ENCODE measurements around the gene PHTF2.
"Not testable (repeated sequence)": the region's sequence is repeated elsewhere in the genome, so short reads cannot be mapped to it uniquely, and the experiment has no call there.

Gene PHTF2

DNA sequence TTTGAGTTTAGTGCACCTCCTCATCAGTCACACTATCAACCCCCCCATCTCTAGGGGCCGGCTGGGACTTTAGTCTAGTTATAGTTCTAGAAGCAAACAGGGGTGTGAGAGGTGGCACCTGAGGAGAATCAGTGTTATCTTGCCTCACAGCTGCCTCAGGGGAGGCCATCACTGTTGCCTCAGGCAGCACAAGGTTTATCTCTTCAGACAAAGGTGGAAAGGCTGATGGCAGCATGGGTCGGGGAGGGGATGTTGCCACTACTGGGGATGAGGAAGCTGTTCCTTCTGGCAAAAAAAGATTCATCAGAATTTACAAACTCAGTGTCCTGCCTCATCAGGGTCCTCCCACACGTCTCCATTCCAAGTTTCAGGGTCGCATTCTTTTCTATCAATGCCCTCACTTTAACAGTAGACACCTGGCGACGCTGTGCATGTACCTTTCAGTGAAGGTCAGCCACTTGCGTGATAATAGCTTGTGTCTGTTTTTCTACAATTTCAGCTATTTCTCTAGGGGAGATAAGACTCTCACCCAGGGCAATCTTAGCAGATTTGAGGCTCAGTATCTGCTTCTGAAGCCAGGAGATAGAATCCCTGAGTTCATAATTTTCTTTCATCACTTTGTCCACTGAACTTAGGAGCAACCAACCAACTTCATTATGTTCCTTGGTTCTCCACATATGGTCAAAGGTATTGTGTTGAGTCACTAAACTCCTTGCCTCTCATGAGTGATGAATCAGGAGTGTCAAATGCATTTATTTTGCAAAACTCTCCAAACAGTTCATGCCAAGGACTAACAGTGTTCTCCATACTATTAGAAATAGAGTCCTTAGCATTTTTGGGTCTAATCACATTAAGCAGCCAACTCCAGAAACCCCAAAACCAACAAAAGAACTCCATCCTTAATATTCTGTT is 75.1 kb downstream of the PHTF2 start:
- DNase-seq (ENCODE audit: low read depth in 2 of 2, low spot score in 1 of 2): not testable (repeated sequence)

DNA sequence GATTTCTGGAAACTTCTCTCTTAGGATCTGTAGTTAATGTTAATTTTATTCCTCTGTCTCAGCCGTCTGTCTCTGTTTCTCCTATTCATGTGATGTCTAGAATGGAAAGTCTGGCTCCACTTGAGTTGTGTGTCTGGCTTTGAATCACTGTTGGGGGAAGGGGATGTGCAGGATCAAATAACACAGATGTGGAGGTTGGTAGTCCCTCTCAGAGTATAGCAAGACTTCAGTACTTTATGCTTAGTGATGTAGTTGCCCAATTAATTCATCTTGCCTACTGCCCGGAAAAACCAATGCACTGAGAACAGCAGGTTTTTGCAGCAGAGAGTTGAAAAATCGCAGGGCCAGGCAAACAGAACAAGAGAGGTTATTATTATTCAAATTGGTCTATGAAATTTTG is 79.2 kb downstream of the PHTF2 start:
- no peak for DNase-seq (ENCODE audit: low read depth in 2 of 2, low spot score in 1 of 2)

DNA sequence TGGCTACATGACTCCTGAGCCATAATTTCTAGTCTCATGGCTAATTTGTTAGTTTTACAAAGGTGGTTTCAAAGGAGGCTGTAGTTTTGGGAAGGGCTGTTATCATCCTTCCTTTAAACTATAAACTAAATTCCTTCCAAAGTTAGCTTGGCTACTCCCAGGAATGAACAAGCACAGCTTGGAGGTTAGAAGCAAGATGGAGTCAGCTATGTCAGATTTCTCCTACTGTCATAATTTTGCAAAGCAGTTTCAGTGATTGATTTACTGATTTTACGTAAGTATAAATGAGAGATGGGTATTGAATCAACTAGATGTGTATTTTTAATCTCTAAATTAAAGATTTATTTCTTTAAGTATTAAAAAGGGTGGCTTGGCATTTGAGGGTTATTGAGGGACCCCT is 79.9 kb downstream of the PHTF2 start:
- DNase-seq (ENCODE audit: low read depth in 2 of 2, low spot score in 1 of 2): no peak

DNA sequence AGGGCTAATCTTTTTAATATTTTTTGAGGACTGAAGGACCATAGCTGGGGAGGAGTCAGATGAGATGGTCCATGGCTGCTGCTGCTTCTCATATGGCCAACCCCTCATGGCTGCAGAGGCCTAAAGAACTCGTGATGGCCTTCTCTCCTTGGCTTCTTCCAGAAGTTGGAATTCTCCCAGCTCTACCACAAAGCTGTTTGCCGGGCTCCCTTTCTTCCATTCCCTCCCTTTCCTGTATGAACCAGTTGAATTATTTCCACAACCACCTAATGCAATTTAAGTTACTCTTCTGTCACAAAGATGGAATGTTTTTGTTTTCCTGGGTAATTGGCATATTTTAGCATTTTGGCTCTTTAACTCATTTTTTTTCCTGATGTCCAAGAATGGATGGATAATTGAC is 80.7 kb downstream of the PHTF2 start:
- DNase-seq (ENCODE audit: low read depth in 2 of 2, low spot score in 1 of 2): no peak

DNA sequence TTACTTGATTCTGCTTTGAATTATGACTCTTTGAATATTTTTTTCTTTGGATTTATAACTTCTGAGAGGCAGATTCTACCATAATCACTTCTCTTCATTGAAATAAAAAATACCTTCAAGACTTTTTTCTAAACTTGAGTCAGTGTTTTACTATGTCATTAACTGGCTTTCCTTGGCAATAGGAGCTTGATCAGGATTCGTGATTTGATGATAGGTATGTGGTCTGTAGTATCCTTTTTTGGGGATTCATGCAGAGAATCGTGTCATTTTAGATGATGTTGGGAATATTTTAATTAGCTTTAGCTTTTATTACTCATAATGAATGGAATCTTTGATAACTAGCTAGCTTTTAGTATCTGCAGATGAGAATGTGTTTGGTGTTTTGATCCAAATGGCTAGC is 83.3 kb downstream of the PHTF2 start:
- no peak for DNase-seq (ENCODE audit: low read depth in 2 of 2, low spot score in 1 of 2)

DNA sequence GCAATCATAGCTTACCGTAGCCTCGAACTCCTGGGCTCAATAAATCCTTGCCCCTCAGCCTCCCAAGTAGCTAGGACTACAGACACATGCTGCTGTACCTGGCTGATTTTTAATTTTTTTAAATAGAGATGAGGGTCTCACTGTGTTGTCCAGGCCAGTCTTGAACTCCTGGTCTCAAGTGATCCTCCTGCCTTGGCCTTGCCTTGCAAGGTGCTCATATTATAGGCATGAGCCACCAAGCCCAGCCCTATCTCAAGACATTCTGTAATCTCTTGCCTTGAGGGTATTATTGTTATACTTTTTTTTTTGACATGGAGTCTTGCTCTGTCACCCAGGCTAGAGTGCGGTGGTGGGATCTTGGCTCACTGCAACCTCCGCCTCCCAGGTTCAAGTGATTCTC is 86.6 kb downstream of the PHTF2 start:
- no peak for DNase-seq (ENCODE audit: low read depth in 2 of 2, low spot score in 1 of 2)

DNA sequence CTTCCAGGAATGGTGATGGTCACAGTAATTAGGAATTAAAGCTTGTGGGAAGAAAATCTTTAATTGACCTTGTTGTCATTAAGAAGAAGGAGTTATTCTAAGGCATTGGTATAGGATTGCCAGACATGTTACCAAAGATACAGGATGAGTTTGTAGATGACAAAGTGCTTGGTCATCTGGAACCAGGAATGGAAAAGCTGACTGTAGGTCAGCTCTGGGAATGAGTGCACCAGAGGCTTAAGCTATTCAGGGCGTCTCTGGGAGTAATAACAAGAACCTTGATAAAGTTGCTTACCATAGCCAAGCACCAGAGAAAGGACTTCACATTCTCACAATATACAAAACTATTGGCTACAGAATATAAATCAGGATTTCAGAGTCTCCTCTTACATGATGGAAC is 89.0 kb downstream of the PHTF2 start:
- no peak for DNase-seq (ENCODE audit: low read depth in 2 of 2, low spot score in 1 of 2)

DNA sequence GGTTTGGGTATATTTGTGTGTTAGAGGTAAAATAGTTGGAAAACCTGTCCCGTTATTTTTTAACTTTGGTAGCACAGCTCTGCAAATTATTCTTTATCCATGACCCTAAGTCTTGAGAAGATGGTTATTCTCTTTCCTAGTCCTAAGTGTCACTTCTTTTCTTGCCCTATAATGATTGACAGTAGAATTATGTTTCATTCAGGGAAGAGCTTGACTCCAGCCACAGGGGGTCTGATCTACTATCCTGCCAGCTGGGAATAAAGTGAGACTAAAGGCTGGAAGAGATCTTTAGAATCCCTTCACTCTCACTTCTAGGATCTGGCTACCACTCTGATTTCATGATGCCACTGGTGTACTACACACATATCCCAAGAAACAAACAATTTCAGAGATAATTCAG is 90.4 kb downstream of the PHTF2 start:
- DNase-seq (ENCODE audit: low read depth in 2 of 2, low spot score in 1 of 2): no peak

DNA sequence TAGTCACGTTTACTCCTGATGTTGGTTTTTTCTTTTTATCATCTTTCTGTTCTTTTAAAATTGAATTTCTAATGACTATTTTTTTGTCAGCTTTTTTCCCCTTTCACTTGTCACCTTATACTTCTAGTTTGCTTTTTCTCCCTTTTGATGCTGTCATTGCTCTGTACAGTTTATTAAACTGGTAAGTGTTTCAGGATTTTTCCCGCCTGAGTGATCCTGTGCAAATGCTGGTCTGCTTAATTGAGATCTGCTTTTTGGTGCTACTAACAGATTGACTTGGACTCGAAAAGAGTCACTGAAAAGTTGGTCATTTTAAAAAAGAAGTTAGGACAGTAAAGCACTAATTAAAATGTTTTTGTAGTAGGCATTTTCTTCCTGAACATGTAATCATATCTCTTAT is 95.2 kb downstream of the PHTF2 start:
- DNase-seq (ENCODE audit: low read depth in 2 of 2, low spot score in 1 of 2): no peak

DNA sequence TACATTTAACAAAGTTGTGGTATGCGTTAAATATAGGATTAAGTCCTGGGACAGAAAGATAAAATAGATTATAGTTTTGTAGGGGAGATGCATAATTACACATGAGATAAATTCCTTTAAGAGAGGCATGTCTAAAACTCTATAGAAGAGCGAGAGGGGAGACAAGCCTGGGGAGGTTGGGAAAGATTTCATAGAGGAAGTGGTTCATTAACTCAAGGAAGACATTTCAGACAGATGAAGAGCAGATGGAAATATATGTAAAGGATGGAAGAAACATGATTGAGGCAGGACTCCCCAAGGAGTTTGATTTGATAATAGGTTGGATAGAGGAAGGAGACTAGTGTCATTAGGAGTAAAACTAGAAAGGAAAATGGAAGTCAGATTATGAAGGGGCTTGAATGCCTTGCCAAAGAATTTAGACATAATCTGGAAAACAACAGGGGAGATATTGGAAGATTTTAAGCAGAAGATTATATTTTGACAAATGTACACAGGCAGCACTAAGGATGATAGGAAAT is 96.1 kb downstream of the PHTF2 start:
- DNase-seq (ENCODE audit: low read depth in 2 of 2, low spot score in 1 of 2): no peak

DNA sequence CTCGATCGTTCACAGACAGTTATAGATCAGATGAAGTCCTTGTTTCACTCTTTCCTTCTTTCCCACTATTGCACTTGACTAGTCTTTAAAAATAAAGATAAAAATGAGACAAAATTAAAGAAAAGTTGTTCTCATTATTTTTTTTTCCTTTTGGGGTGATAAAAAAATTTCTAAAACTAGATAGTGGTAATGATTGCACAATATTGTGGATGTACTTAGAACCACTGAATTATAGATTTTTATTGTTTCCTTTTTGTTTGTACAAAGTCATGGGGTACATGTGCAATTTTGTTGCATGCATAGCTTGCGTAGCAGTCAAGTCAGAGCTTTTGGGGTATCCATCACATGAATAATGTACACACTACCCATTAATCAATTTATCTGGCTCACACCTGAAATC is 97.3 kb downstream of the PHTF2 start:
- no peak for DNase-seq (ENCODE audit: low read depth in 2 of 2, low spot score in 1 of 2)

DNA sequence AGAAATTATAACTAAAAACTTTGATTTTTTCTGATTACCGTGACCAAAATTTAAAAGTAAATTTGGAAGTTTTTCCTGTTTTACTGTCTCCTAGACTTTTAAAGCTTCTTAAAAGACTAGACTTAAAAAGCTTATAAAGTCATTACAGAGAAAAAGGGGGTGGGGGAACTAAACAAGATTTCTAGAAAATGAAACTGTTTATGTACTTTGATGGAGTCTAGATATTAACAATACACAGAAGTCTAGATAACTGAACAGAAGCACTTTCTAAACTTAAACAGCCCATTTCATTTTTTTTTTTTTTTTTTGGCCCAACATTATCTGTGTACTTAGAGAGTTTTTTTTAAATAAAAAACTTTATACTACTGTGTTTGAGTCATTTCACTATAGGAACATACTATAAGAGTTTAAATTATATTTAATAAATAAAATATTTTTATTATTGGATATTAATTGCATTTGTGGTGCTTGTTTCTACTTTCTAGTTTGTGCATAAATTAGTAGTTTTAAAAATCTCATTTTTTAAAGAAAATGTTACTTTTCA is 98.5 kb downstream of the PHTF2 start:
- DNase-seq (ENCODE audit: low read depth in 2 of 2, low spot score in 1 of 2): no peak

DNA sequence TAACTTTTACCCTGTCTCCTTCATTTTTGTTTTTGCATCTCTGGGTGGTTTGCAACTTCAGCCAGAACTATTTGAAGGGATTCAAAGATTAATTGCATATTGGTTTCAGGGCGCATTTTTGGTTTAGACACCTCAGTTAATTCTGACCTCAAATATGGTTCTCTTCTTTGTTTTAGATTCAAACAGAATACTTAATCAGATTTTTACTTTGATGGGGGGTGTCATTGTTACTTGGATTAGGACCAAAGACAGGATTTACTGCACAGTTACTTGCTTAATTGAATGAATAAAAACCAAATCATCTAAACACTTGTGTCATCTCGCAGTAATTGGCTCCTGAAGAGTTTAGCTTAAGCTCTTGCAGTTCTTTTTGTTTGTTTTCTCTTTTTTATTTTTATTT is 100.9 kb downstream of the PHTF2 start:
- DNase-seq (ENCODE audit: low read depth in 2 of 2, low spot score in 1 of 2): no peak

DNA sequence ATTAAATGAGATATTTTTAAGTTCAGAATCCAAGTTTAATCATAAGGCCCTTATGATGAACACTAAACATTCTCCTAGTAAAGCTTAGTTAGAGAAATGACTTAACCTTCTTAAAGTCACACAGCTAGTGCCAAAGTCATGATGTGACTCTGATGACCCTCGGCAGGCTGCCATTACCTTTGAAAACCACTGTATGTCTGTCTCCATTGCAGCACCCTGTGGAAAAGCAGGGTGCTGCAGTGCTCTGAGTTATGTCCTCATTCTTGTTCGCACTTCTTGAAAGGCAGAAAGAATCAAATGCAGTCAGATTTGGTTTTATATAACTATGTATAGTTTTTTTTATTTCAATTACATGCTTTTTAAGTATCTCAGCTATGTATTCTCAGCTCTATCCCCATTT is 105.0 kb downstream of the PHTF2 start:
- DNase-seq (ENCODE audit: low read depth in 2 of 2, low spot score in 1 of 2): no peak

DNA sequence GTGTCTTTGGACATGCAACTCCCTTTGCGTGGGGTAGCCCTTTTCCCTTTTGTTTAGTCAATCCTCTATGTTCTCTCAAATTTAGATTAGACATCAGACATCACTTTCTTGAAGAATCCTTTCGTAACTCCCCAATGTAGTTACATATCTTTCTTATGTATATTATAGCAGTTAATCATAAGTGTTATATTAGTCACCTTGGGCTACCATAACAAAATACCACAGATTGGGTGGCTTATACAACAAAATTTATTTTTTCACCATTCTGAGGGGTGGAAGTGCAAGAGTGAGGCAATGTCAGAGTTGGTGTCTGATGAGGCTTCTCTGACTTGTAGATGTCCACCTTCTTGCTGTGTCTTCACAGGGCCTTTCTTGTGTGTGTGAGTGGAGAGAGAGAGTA is 105.7 kb downstream of the PHTF2 start:
- no peak for DNase-seq (ENCODE audit: low read depth in 2 of 2, low spot score in 1 of 2)

DNA sequence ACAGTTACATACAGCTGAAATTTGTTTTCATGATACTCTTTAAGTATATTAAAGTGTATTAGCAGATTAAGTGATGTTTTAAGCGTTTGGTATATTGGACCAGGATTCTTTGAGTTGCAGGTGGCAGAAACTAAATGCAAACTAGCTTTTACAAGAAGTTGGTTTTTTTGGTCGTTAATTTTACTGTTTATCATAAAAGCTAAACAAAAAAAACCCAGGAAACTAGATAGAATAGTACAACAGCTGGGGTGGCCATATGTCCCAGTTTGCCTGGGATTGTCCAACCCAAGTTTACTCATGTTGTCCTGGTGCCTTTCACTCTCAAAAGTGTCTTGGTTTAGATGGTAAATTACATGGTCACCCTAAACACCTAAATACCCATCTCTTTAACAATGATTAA is 108.7 kb downstream of the PHTF2 start:
- no peak for DNase-seq (ENCODE audit: low read depth in 2 of 2, low spot score in 1 of 2)

DNA sequence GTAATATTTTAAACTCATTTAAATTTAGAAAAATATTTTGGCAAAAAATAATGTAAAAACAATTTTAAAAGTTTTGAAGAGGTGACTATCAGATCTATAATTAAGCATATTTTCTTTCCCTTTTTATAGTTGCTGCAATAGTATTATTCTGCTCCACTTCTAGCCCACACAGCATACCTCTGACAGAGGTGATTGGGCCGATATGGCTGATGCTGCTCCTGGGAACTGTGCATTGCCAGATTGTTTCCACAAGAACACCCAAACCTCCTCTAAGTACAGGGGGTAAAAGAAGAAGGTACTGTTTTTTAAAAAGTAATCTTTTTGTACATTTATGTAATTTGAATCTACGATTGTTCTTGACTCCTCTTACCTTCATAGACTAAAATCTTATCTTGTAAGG is 110.1 kb downstream of the PHTF2 start:
- no peak for DNase-seq (ENCODE audit: low read depth in 2 of 2, low spot score in 1 of 2)

DNA sequence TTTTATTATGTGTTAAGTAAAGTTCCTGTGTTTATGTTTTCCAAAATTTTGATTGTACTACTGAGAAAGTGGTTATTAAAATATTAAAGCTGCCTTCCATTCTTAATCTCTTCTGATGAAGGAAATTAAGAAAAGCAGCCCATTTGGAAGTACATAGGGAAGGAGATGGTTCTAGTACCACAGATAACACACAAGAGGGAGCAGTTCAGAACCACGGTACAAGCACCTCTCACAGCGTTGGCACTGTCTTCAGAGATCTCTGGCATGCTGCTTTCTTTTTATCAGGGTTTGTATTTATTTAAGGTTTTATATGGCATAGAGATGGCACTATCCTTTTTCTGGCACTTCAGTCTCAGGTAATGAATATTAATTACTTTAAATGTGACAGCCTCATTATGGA is 111.6 kb downstream of the PHTF2 start:
- no peak for DNase-seq (ENCODE audit: low read depth in 2 of 2, low spot score in 1 of 2)

DNA sequence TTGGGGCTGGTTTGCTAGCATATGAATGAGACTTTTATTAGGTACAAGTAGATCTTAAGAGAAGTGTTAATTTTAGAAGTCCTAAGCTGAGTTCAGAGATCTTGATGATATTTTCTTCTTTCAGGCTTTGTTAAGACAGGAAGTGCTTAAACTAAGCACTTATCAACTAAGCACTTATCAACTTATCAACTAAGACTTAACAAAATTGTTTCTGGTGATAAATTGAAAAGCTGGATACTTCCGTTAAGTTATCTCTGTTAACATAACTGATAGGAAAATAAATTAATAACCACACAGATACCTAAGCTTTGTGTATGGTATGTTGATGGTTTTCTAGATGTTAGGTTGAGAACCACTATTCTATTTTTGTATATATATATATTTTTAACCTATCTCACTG is 113.7 kb downstream of the PHTF2 start:
- no peak for DNase-seq (ENCODE audit: low read depth in 2 of 2, low spot score in 1 of 2)

DNA sequence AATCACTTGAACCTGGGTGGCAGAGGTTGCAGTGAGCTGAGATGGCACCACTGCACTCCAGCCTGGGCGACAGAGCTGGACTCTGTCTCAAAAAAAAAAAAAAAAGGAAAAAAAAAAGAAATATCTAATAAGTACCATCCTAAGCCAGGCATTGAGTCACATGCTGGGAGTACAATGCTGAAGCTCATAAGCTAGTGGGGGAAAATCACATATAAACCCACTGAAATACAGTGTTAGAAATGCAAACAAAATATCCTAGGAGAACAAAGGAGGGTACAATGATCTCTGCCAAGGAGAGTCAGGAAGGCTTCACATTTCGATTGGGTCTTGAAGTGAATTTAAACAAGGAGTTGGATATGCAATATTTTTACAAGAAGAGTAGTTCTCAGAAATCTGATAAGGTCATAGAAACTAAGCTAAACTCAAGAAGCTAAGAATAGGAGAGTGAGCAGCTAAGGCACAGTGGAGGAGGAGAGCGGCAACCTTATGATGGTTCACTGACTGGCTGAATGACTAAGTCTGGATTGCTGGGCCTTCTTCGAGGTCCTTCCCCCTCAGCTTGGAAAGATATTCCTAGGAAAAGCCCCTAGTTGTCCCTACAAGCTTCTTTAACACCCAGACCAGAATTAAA is 115.5 kb downstream of the PHTF2 start:
- DNase-seq (ENCODE audit: low read depth in 2 of 2, low spot score in 1 of 2): no peak

DNA sequence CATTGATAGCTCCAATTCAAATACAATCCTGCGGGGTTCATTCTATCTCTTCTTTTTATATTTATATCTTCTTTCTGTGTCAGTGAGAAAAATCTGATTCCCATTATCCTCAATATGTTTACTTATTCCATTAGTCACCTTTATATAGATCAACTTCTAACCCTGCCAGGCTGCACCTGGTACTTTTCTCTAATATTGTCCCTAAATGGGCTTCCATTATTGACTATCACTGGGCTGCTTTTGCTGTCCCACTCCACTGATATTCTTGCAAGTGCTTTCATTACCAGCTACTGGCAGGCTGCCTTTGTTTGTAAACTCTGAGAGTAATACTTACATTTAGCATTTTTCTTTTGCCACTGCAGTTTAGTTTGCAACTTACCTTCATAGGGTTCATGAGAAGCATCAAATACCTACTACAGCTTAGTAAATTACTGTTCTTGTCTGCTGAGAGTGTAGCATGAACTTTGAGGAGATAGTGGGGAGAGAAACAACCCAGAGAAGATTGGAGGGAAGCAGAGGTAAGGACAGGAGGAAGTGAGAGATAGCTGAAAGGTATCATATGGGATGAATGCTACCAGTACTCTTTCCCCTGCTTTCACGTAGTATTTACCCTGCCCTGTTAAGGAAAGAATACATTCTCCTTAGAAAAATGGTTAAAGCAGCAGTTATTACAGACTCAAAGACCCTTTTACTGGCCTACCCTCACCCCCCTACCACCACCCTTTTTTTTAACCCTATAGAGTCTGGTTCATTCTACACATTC is 119.1 kb downstream of the PHTF2 start:
- DNase-seq (ENCODE audit: low read depth in 2 of 2, low spot score in 1 of 2): no peak

DNA sequence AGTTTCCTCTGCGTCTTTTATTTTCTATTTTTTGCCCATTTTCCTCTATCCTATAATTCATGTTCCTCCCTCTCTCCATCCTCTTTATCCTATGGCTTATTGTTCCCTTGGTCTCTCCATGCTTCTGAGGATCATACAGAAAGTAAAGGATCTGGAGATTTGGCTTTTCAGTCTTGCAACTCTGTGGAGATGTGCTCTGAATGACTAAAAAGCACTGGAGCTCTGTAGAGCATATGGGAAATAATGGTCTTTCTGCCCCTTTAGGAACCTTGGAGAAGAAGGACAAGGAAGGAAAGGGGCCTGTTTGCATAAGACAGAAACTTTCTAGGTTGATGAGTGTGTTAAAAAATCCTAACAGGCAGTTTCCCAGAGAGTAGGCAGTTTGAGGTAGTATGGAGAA is 120.1 kb downstream of the PHTF2 start:
- no peak for DNase-seq (ENCODE audit: low read depth in 2 of 2, low spot score in 1 of 2)
